Tibial nerve (tissue), 4 donors: Measurements from ENCODE around the gene ANKFN1. TPM values are rescaled to one million over a fixed set of nuclear protein-coding genes. Genes with fewer than 3 reads are reported as not detected.

Experiments used
- DNase-seq, 2 donors: peaks; one replicate each; pipeline ENCODE4 v3.0.0-alpha.2; 2019; ENCODE audit warnings: low spot score in 2 of 2
- H3K27ac ChIP-seq, 4 donors: fragments of 200-600 bp; sonication (generic) in 3 of 4; one replicate each; pipeline ENCODE4 v1.5.1; 2017 to 2019; ENCODE audit warnings: mild to moderate bottlenecking in 1 of 4
- H3K27me3 ChIP-seq, 2 donors: fragments of 200-600 bp; sonication (generic) in 1 of 2; one replicate each; pipeline versions ENCODE4 v1.5.1 to v1.6.0; 2017 to 2019
- H3K36me3 ChIP-seq, 3 donors: fragments of 200-600 bp; sonication (generic); one replicate each; pipeline ENCODE4 v1.5.1; 2018 to 2019
- H3K4me1 ChIP-seq, 4 donors: fragments of 200-600 bp; sonication (generic) in 3 of 4; one replicate each; pipeline ENCODE4 v1.5.1; 2017 to 2019
- H3K4me3 ChIP-seq, 4 donors: fragments of 200-600 bp; sonication (generic) in 3 of 4; one replicate each; pipeline ENCODE4 v1.5.1; 2017 to 2019; ENCODE audit warnings: mild to moderate bottlenecking in 1 of 4, moderate library complexity in 1 of 4
- H3K9me3 ChIP-seq, 4 donors: fragments of 200-600 bp; sonication (generic) in 3 of 4; one replicate each; pipeline ENCODE4 v1.5.1; 2017 to 2019
- EP300 ChIP-seq, 2 donors: sonication (generic); formaldehyde crosslinking; IDR thresholded peaks; one replicate each; pipeline ENCODE4 v1.6.1; 2017; ENCODE audit warnings: antibody characterized with exemption in 2 of 2, mild to moderate bottlenecking in 1 of 2
- POLR2A ChIP-seq, 2 donors: fragments of 450-650 bp; IDR thresholded peaks; one replicate each; pipeline ENCODE4 v1.6.1; 2017; ENCODE audit warnings: antibody characterized with exemption in 2 of 2, mild to moderate bottlenecking in 2 of 2, moderate library complexity in 2 of 2
- WGBS, 2 donors: methylation state at CpG; one replicate each; pipeline ENCODE4 v1.1.5; 2018; 5-methylcytosine and 5-hydroxymethylcytosine counted together
- total RNA-seq, 4 donors: library from RNA; depleted of rRNA; stranded (reverse); fragments of >200 nt; gene quantifications; one replicate each; pipeline ENCODE4 v1.1.0, GENCODE V29; 2016
- TF ChIP-seq, protein P1 (sequence below), 5 experiments: fragments of 200-600 bp in 3 of 5; fragments of 450-650 bp in 2 of 5; sonication (generic) in 3 of 5; IDR thresholded peaks; one replicate each; pipeline ENCODE4 v1.5.1; 2016 to 2019; ENCODE audit warnings: antibody characterized with exemption in 5 of 5, mild to moderate bottlenecking in 3 of 5, moderate library complexity in 2 of 5

Gene ANKFN1, protein sequence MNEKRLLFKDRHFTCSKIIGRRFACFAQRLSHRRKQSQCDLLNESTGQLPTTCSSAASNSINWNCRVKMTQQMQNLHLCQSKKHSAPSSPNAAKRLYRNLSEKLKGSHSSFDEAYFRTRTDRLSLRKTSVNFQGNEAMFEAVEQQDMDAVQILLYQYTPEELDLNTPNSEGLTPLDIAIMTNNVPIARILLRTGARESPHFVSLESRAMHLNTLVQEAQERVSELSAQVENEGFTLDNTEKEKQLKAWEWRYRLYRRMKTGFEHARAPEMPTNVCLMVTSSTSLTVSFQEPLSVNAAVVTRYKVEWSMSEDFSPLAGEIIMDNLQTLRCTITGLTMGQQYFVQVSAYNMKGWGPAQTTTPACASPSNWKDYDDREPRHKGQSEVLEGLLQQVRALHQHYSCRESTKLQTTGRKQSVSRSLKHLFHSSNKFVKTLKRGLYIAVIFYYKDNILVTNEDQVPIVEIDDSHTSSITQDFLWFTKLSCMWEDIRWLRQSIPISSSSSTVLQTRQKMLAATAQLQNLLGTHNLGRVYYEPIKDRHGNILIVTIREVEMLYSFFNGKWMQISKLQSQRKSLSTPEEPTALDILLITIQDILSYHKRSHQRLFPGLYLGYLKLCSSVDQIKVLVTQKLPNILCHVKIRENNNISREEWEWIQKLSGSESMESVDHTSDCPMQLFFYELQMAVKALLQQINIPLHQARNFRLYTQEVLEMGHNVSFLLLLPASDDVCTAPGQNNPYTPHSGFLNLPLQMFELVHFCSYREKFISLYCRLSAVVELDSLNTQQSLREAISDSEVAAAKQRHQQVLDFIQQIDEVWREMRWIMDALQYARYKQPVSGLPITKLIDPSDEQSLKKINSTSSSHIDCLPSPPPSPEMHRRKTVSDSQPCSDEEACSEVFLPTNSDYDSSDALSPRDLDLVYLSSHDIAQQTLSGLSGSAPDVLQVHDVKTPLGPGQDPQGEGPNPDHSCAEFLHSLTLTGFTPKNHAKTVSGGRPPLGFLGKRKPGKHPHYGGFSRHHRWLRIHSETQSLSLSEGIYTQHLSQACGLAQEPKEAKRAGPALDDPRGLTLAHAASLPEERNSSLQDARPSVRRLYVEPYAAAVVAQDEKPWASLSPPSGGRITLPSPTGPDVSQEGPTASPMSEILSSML
- 1 to 10 TPM in 2 of 4 donors, under 1 TPM in 1, not detected in 1; 0.63 to 6.5 (median 2.1) TPM for total RNA-seq

DNA sequence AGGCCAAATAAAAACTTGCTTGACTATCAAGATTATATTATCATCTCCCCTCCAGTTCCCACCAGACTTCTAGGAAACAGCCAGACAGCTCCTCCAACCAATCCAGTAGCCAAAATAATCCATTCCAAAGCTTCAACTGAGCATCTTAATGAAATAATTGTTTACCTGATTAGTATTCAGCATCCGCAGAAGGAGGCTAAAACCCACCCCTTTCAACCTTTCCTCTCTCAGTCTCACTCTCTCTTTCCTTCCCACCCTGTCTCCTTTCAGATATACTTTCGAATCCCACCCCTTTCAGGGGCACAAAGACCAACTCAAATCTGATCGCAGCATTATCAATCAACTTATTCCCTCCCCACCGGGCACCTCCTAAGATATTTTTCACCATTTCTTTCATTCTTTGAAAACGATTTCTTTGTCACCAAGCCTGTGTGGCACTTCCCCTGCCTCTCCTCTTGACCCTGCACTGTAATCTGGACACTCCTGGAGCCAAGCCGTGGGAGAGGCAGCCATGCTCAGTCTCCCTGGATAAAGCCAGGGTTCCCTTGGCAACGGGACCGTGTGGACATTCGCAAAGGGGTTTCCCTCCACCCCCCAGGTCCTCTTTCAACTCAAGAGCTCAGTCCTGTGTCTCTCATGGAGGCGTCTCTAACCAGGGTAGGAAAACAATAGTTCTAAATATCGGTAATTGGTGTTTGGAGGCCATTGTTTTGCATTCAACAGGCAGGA lies at the start of gene ANKFN1:
Gene ANKFN1, plus strand, starts transcription at position 602 of the 729 bp plus-strand sequence. CDS start 59,193 bp downstream, outside the sequence.
- TF ChIP-seq EP300 (IDR thresholded peaks at IDR 0.05) (no peak), POLR2A (IDR thresholded peaks at IDR 0.05) (no peak)
- TF ChIP-seq, protein P1, sequence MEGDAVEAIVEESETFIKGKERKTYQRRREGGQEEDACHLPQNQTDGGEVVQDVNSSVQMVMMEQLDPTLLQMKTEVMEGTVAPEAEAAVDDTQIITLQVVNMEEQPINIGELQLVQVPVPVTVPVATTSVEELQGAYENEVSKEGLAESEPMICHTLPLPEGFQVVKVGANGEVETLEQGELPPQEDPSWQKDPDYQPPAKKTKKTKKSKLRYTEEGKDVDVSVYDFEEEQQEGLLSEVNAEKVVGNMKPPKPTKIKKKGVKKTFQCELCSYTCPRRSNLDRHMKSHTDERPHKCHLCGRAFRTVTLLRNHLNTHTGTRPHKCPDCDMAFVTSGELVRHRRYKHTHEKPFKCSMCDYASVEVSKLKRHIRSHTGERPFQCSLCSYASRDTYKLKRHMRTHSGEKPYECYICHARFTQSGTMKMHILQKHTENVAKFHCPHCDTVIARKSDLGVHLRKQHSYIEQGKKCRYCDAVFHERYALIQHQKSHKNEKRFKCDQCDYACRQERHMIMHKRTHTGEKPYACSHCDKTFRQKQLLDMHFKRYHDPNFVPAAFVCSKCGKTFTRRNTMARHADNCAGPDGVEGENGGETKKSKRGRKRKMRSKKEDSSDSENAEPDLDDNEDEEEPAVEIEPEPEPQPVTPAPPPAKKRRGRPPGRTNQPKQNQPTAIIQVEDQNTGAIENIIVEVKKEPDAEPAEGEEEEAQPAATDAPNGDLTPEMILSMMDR (IDR thresholded peaks at IDR 0.05) = no peak
- no peak within 1 kb of the TSS for H3K27ac ChIP-seq

DNA sequence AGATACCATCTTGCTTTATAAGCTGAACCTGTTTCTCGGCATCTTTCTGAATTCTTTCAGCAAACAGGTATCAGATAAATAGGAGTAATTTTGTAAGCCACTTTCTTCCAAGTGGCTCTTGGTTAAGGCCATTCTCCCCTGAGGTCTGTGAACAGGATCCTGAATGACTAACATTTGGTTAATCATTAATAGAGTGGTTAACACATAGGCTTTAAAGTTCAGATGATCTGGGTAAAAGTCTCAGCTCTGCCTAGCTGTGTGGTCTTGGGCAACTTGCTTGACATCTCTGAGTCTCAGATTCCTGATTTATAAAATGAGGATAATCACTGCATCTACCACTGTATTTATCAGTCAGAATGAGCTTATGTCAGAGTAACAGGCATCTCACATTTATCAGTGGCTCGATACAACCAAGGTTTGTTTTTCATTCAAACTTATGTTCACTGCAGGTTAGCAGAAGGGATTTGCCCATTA lies 44.4 kb upstream of the ANKFN1 start:
- H3K4me1 ChIP-seq = no peaks in the 10 kb centered on the region
- DNase-seq = no peak
- 86 to 98% methylated on average over 2 of the region's 2 CpGs for WGBS, 2 donors
- H3K27me3 ChIP-seq = no peaks in the 10 kb centered on the region
- TF ChIP-seq EP300 (IDR thresholded peaks at IDR 0.05) (no peak), POLR2A (IDR thresholded peaks at IDR 0.05) (no peak)
- TF ChIP-seq, protein P1 (IDR thresholded peaks at IDR 0.05) = no peak
- H3K4me3 ChIP-seq = no peak overlapping the region
- H3K27ac ChIP-seq = no peak overlapping the region
- no peaks in the 10 kb centered on the region for H3K9me3 ChIP-seq
- H3K36me3 ChIP-seq = no peaks in the 10 kb centered on the region

More for the DNA sequence above, at the start of gene ANKFN1:
- DNase-seq = no peak
- Histone ChIP-seq H3K27me3 (no peaks in the 10 kb centered on the region), H3K4me3 (no peak within 1 kb of the TSS), H3K4me1 (no peaks in the 10 kb centered on the region), H3K9me3 (no peaks in the 10 kb centered on the region), H3K36me3 (no peaks in the 10 kb centered on the region)
- WGBS, 2 donors = 67 to 71% methylated on average over 11 of the region's 11 CpGs

DNA sequence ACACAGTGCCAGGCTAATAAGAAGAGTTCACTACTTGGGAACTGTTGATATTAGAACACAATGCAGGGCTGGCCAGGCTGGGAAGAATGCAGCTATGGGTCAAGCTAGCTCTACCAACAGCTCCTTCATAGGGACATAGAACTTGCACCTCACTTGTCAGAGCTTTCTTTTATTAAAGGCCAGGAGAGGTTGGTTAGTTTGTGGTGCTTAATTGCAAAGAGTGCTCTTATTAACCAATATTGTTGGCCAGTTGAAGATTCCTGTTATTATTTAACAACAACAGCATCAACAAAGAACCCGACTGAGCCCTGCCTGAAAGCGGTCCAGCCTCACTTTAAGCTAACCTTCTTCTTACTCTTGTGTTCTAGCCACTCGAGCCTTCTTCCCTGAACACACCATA lies 43.4 kb upstream of the ANKFN1 start:
- Histone ChIP-seq H3K27ac (no peak overlapping the region), H3K27me3 (no peaks in the 10 kb centered on the region), H3K4me1 (no peaks in the 10 kb centered on the region), H3K36me3 (no peaks in the 10 kb centered on the region), H3K4me3 (no peak overlapping the region), H3K9me3 (no peaks in the 10 kb centered on the region)
- TF ChIP-seq EP300 (IDR thresholded peaks at IDR 0.05) (no peak), POLR2A (IDR thresholded peaks at IDR 0.05) (no peak)
- TF ChIP-seq, protein P1 (IDR thresholded peaks at IDR 0.05) = no peak
- 71 to 81% methylated on average over 3 of the region's 3 CpGs for WGBS, 2 donors
- no peak for DNase-seq

DNA sequence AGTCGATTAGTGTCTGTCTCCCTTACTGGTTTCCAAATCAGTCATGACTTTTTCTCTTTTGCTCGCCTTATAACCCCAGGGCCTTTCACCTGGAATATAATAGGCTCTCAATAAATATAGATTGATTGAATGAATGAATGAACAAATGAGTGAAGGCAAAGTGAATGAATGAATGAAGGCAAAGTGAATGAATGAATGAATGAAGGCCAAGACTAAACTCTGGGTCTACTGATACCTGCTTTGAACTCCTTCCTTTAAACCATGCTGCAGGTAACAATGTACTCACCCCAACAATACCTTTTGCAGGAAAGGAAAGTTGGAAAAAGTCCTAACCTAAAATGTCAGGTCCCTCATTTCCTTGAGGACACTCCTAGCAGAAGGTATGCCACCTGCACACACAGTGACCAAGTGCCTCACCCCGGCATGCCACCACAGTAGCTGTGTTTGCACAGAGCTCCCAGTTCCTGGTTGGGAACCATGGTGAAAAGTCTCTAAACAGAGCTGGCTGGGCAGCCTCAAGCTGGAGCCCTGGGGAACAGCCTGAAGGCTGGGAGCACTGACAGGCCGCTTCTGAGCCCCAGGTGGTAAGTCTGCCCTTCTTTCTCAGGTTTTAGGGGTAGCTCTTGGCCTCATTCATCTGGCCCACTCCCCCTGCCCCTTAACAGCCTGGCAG lies 42.7 kb upstream of the ANKFN1 start:
- Histone ChIP-seq H3K36me3 (no peaks in the 10 kb centered on the region), H3K4me3 (no peak overlapping the region), H3K27me3 (no peaks in the 10 kb centered on the region), H3K4me1 (no peaks in the 10 kb centered on the region), H3K27ac (no peak overlapping the region), H3K9me3 (no peaks in the 10 kb centered on the region)
- TF ChIP-seq, protein P1 (IDR thresholded peaks at IDR 0.05) = no peak
- TF ChIP-seq POLR2A (IDR thresholded peaks at IDR 0.05) = no peak
- TF ChIP-seq EP300 (IDR thresholded peaks at IDR 0.05) = no peak
- DNase-seq = no peak
- 84 to 87% methylated on average over 4 of the region's 4 CpGs for WGBS, 2 donors
